Measurements from ENCODE around the gene ELMOD3.
"Not testable (repeated sequence)": the region's sequence is repeated elsewhere in the genome, so short reads cannot be mapped to it uniquely, and the experiment has no call there.

Gene ELMOD3

DNA sequence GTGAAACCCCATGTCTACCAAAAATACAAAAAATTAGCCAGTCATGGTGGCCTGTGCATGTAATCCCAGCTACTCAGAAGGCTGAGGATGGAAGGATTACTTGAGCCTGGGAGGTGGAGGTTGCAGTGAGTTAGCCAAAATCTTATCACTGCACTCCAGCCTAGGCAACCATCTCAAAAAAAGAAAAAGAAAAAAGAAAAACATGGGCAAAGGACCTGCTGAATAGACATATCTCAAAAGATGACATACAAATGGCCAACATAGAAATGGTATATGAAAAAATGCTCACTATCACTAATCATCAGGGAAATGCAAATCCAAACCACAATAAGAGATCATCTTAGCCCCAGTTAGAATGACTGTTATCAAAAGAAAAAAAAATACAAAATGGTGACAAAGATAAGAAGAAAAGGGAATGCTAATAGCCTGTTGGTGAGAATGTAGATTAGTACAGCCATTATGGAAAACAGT lies 25.4 kb upstream of the ELMOD3 start:
- no peak for DNase-seq (ENCODE audit: low read depth)

DNA sequence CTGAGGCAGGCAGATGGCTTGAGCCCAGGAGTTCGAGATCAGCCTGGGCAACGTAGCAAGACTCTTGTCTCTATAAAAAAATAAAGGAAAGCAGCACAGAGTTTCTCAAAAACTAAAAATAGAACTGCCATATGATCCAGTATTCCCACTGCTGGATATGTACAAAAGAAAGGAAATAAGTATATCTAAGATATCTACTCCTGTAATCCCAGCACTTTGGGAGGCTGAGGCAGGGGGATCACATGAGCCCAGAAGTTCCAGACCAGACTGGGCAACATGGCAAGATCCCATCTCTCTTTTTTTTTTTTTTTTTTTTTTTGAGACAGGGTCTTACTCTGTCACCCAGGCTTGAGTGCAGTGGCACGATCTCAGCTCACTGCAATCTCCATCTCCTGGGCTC lies 24.9 kb upstream of the ELMOD3 start:
- not testable (repeated sequence) for DNase-seq (ENCODE audit: low read depth)

DNA sequence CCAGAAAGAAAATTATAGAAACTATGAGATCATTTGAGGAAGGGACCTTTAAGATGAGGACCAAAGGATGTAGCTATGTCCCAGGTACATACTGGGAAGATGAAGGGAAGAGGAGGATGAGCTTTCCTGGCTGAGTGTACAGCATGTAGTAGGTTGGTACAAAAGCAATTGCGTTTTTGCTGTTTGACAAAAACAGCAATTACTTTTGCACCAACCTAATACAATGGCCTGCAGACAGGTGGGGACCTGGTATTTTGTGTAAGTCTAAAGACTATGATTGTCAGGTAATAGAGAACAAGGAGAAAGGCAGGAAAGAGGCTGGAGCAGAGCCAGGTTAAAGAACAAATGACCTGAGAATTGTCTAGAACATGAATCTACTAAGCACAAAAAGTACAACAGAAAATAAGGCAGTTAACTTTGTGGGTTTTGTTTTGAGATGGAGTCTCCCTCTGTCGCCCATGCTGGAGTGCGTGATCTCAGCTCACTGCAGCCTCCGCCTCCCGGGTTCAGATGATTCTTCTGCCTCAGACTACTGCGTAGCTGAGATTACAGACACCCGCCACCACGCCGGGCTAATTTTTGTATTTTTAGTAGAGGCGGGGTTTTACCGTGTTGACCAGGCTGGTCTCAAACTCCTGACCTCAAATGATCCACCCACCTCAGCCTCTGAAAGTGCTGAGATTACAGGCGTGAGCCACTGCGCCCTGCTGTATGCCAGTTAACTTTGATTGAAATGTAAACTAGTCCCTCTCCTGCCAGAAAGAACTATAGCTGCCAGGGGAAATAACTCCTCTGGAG lies 23.5 kb upstream of the ELMOD3 start:
- no peak for DNase-seq (ENCODE audit: low read depth)

DNA sequence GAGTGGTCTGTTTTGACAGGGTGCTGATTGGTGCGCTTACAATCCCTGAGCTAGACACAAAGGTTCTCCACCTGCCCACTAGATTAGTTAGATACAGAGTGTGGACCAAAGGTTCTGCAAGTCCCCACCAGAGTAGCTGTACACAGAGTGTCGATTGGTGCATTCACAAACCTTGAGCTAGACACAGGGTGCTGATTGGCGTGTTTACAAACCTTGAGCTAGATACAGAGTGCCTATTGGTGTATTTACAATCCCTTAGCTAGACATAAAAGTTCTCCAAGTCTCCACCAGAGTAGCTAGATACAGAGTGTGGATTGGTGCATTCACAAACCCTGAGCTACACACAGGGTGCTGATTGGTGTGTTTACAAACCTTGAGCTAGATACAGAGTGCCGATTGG lies 20.7 kb upstream of the ELMOD3 start:
- not testable (repeated sequence) for DNase-seq (ENCODE audit: low read depth)

DNA sequence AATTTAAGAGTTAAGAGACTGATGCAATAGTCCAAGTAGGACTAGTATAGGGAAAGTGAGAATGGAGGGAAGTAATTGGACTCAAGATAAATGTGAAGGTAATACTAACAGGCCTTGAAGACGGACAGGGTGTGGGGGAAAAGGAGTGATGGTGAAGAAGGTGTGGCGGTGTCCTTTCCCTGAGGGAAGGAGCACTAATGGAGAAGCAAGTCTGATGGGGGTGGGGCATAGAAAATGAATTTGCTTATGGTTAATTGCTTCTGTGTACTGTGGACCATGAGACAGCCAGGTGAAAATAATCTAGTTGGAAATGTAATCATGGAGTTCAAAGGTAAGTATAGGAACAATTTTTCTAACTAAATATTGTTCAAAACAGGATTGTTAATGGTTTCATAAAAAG lies 19.6 kb upstream of the ELMOD3 start:
- DNase-seq (ENCODE audit: low read depth), result no peak

DNA sequence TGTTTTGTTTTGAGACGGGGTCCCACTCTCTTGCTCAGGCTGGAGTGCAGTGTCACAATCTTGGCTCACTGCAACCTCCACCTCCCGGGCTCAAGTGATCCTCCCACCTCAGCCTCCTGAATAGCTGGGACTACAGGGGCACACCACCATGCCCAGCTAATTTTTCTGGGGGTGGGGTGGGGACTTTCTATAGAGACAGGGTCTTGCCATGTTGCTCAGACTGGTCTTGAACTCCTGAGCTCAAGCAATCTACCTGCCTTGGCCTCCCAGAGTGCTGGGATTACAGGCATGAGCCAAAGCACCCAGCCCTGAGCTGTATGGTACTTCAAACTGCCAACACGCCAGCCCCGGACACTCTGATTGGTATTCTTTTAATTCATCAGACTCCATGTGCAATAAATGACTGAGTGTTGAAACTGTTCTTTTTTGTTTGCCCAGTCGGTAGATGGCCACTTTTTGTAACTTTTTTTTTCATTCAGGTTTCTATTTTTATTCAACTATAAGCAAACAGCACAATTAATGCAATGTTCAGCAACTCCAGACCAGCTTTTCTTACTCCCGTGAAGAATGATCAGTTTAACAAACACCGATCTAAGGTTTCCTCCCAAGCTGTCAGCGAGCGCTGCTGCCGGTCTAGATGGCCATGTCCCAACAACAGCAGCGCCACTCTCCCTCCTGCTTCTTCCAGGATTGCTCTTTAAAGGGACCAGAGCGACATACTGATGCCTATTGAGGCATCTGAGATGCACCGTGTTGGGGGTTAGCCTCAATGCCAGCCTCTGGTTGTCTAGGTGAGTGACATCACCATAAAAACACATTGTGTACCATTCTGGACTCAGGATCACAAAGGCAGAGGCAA lies 14.3 kb upstream of the ELMOD3 start:
- no peak for DNase-seq (ENCODE audit: low read depth)

DNA sequence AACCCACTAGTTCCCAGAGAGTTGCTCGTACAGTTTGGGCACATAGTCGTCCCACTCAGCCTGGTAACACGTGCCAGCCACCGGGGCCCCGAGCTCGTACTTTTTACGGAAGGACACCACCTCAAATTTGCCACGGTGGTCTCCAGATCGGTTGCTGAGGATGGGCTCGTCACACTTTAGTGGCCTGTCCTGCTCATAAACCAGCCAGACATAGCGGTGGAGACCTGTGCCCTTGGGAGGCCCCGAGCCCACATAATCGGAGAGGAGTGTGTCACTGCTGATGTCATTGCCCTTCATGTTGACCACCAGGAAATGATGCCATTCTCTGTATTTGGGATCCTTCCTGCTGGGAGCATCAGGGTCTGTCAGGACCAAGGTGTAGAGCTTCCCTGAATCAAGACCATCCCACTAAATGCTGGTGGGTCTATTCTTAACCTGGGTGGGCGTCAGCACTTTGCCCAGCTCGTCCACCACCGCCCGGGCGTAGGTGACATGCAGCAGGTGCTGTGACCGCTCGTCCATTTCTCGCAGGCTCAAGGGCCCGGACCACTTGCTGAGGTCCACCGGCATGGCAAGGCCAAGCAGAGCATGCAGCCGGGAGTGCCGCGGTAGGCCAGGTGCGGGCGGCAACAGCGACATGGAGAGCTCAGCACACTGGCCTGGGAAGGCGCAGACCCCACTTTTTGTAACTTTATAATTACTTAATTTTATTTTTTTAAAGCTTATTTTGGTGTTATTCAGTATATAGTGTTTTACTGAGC lies 13.1 kb upstream of the ELMOD3 start:
- no peak for DNase-seq (ENCODE audit: low read depth)

DNA sequence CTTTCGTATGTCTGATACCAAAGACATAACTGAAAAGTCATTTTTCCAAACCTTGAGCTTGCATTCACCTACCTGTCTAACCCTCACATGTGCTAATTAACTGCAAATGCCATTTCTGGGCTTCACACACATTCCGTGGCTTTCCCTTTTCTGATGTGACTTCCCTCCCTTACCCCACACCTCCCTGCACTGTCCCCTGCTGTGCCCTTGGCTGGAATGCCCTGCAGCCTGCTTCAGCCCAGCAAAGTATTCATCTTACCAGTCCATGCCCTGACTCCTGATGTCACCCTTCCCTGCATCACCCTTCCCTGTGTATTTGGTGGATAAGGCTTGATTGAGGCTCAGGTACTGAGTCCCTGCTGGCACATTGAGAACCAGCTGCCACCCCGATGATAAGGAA lies 12.4 kb upstream of the ELMOD3 start:
- DNase-seq (ENCODE audit: low read depth), result no peak

DNA sequence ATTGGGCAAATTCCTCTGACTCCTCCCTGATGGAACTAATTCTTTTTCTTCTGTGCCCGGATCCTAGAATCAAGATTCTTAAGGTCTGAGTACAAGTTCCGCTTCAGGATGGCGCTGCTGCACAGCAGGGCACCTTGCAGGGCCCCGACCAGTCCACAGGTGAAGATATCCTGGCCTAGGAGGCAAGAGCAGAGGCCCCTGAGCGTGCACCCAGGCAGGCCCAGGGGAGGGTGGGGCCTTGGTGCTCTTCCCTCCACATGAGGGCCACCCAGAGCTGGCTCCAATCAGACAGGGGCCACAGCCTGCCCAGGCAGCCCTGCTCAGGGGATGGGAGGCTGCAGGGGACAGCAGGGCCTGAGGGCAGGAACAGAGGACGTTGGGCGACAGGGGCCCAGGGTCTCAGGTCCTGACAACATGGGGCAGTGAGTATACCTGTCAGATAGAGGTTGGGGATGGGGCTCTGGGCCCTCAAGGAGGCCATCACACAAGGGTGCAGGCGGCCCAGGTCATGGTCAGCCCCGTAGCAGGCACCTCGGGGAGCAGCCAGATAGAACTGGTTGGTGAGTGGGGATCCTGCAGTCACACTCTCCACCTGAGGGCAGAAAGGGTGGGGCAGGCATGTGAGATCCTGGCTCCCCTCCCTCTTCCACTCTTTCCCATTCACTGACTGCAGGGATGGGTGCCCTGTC lies 11.2 kb upstream of the ELMOD3 start:
- not testable (repeated sequence) for DNase-seq (ENCODE audit: low read depth)

DNA sequence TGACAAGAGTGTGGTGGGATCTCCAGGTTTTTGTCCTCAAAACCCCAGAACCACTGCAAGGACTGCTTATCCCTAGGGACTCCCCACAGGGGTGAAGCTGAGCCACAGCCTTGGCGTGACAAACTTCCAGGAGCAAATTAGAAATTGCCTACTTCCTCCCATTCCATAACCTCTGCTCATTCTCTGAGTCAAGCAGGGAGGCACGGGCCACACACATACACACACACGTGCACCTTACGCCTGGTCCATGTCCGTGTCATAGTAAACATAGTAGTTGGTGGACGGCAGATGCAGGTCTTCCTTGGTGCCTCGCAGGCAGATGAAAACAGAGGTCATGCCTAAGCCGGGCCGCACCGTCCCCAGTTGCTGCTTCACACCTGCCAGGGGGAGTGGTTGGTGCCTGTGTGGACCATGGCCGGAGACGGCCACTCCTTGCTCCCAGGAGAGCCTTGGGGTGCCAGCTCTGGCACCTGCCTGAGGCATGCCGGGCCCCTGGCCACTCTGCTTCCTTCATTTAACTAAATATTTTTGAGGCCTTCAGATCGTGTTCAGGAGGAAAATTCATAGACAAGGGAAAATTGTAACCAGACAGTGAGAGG lies 10.1 kb upstream of the ELMOD3 start:
- DNase-seq (ENCODE audit: low read depth), result no peak

DNA sequence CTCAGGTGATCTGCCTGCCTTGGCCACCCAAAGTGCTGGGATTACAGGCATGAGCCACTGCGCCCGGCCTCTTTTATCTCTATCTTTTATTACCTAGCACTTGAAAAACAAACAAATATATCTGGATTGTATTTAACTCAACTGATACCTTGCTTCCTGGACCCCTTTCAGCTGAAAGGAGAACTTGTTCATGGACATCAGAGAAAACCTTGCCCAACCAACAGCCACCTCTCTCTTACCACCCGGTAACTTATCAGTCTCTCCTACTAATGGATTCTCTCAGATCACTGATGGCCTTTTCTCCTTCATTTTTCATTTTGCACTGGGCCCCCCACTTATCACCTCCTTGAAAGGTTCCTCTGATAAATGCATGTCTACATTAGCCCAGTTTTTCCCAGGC lies 7.0 kb upstream of the ELMOD3 start:
- DNase-seq (ENCODE audit: low read depth), result no peak

DNA sequence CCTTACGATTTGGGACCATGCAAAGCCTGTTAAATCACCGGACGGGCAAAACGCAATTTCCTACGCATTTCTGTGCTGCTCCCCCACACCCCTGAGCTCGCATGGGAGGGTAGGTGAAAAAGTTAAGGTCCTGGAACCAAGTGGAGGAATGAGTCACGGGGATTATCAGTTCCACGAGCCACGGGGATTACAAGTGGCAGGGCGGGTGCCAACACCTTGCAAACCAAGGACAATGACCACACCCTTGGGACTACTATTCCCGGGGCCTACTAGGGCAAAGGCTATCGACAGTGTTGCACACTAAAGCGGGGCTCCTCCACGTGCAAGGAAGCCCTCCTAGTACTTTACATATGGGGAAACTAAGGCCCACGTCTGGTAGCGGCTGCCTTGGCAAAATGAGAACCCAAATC lies 688 bp upstream of the ELMOD3 start:
- no peak for DNase-seq (ENCODE audit: low read depth)

DNA sequence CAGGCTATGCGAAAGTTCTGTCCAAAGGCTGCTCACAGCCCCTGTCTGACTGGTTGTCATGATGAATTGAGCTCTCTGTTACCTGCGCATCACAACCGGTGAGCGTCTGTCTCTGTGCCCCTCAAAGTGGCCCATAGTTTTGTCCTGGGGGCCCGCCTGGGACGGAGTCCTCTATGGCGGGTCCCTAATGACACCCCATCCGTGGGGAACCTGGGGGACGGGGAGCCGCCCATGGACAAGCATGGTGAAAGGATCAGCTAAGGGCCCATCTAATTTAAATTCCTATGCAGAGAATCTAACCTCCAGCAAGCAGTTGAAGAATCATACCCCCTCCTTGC lies 473 bp downstream of the ELMOD3 start:
- DNase-seq (ENCODE audit: low read depth), result no peak

DNA sequence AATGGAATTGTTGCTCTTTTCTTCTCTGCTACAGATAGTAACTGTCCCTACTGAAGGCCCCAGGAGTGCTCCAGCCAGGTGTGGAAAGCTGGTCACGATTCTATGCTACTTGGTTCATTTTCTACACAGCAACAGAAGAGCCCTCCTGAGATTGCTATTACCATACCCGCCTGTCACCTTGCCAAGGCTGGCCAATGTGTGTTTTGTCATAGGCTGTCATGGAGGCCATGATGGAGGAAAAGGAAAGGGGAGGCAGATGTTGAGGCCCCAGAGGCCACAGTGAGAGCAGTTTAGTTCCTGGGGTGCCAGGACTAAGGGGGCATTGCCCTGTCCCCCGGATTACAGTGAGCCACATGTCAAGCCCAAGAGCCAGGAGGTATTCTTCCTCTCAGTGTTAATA lies 952 bp downstream of the ELMOD3 start:
- DNase-seq (ENCODE audit: low read depth), result no peak

DNA sequence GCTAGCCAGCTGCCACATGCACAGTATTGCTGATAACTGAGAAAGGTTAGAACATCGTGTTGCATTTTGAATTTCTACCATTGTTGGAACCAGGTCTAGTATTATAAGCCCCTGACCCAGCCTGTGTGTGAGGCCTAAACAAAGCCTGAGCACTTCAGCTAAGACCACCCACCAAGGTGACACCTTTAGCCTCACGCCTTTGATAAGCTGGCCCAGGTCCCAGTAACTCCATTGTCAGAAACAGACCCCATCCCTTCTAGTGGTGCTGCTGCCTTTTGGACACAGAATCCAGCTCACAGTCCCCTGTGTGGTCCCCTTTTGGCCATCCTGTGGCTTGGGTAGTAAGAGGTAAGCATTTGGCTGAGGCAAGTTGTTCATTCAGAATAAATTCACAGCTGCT lies 1.6 kb downstream of the ELMOD3 start:
- no peak for DNase-seq (ENCODE audit: low read depth)

DNA sequence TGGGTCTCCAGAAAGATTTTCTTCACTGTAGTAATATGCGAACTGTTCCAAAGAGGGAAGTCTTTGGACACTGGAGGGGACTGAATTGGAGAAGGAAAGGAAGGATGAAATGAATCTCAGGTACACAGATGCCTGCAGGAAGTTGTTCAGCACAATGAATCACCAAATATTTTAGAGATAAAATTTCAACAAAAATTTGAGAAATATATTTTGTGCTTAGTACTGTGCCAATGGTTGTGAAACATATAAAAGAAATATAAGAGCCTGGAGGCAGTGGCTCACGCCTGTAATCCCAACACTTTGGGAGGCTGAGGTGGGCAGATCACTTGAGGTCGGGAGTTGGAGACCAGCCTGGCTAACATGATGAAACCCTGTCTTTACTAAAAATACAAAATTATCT lies 3.2 kb downstream of the ELMOD3 start:
- DNase-seq (ENCODE audit: low read depth), result no peak

DNA sequence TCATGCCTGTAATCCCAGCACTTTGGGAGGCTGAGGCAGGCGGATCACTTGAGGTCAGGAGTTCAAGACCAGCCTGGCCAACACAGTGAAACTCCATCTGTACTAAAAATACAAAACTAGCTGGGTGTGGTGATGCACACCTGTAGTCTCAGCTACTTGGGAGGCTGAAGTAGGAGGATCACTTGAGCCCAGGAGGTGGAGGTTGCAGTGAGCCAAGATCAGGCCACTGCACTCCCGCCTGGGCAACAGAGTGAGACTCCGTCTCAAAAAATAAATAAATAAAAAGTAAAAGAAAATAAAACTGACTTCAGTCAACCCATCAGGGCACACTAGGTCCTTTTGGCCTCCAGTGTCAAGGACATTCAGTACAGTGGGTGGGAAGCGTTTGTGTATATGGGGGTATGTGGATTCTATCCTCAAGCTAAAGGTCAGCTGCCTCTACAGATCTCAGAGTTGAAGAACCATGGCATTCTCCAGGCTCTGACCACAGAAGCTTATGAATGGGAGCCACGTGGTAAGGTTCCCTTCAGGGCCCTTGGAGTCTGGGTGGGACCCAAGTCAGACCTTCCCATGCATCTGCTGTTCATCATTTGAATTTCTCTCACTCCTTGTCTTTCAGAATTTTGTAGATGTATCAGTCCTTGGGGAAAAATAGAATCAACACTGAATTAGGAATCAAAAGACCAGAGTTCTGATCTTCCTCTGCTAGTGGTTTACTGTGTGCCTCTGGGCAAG lies 8.3 kb downstream of the ELMOD3 start:
- DNase-seq (ENCODE audit: low read depth), result not testable (repeated sequence)

DNA sequence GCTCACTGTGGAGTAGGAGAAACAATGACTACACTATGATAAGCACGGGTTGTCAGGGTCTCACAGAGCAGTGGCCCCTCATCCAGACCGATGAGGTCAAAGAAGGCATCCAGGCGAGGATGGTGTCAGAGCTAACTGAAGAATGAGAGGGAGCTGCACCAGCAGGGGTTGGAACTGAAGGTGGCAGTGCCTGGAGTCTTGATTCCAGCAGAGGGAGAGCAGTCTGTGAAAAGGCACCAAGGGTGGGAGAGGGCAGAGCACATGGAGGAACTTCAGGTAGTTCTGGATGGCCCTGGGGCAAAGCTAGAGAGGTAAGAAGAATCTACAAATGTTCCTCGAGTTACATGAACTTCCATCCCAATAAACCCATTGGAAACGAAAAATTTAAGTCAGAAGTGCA lies 12.6 kb downstream of the ELMOD3 start:
- no peak for DNase-seq (ENCODE audit: low read depth)

DNA sequence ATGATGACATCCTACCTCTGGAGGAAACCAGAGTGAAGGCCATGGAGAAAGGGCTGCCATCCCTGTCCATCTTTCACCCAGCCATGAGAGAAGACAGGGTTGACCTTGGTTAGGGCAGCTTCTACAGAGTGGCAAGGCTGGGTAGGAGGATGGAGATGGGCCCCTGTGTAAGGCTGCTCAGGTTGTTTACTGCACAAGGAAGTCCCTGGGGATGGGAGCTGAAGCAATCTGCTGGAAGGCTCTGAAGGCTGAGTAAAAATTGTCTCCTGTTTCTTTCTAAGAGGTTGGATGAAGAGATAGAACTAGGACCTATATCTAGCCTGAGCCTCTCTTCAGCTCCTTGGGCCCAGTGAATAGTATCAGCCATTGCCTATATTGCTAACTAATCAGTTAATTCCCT lies 14.4 kb downstream of the ELMOD3 start:
- DNase-seq (ENCODE audit: low read depth), result no peak

DNA sequence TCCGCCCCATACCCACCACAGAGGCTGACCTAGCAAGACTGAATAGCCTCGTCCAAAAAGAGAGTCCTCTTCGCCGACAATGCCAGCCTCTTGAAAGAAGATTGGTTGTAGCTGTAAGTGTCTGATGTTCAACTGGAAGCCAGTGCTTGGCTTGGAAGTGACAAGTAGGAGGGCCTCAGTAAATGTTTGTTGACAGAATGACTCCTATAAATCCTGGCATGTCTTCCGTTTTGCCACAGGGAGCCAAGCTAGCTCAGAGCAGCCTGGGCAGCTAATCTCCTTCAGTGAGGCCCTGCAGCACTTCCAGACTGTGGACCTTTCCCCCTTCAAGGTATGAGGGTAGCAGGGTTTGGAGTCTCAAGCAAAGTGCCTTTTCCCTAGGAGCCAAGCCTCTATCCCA lies 14.9 kb downstream of the ELMOD3 start:
- no peak for DNase-seq (ENCODE audit: low read depth)

DNA sequence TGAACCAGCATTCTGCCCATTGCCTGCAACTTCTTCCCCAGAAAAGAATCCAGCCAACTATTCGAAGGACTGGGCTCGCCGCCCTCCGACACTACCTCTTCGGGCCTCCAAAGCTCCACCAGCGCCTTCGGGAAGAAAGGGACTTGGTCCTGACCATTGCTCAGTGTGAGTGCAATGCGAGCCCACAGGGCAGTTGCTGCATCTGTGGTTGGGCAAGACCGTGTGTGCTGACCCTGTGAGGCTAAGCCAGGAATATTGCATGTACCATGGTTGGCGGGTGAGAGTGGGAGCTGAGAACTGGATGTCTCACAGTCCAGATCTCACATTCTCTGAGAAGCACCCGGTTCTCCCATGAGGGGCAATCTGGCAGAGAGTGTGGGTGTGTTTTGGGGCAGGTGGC lies 16.5 kb downstream of the ELMOD3 start:
- DNase-seq (ENCODE audit: low read depth), result no peak

All from non-pigmented ciliary epithelial cell (primary cell).